Neutrophil (primary cell): ENCODE data around the gene LRRC49.

Source experiments
- H3K27ac ChIP-seq: fragments of 200-600 bp; sonication (generic); 2 replicates; pipeline ENCODE4 v1.5.1; 2016; ENCODE audit warnings: mild to moderate bottlenecking, moderate library complexity
- H3K27me3 ChIP-seq: fragments of 200-600 bp; sonication (generic); 2 replicates; pipeline ENCODE4 v1.6.0; 2016; ENCODE audit warnings: mild to moderate bottlenecking
- H3K36me3 ChIP-seq: fragments of 200-600 bp; sonication (generic); 2 replicates; pipeline ENCODE4 v1.5.1; 2017
- H3K4me1 ChIP-seq, 2 experiments: fragments of 200-600 bp in 1 of 2; sonication (generic) in 1 of 2; 1 replicate in 1 of 2; 2 replicates in 1 of 2; pipeline versions ENCODE4 v1.5.1 to v1.6.1; 2013 to 2016; ENCODE audit warnings: low read depth in 1 of 2, low read length in 1 of 2, mild to moderate bottlenecking in 1 of 2, moderate library complexity in 1 of 2; ENCODE audit not compliant: control insufficient read depth in 1 of 2, insufficient read depth in 1 of 2
- H3K4me3 ChIP-seq, 2 experiments: fragments of 200-600 bp in 1 of 2; sonication (generic) in 1 of 2; 1 replicate in 1 of 2; 2 replicates in 1 of 2; pipeline ENCODE4 v1.5.1; 2013 to 2016; ENCODE audit warnings: low read depth in 1 of 2, low read length in 1 of 2, mild to moderate bottlenecking in 1 of 2, moderate library complexity in 1 of 2
- H3K9me3 ChIP-seq: fragments of 200-600 bp; sonication (generic); 2 replicates; pipeline ENCODE4 v1.5.1; 2016
- TF ChIP-seq, protein P1 (sequence below): fragments of 200-600 bp; sonication (generic); IDR thresholded peaks from 2 replicates; pipeline ENCODE4 v1.5.1; 2016; ENCODE audit warnings: antibody characterized with exemption

Gene LRRC49

DNA sequence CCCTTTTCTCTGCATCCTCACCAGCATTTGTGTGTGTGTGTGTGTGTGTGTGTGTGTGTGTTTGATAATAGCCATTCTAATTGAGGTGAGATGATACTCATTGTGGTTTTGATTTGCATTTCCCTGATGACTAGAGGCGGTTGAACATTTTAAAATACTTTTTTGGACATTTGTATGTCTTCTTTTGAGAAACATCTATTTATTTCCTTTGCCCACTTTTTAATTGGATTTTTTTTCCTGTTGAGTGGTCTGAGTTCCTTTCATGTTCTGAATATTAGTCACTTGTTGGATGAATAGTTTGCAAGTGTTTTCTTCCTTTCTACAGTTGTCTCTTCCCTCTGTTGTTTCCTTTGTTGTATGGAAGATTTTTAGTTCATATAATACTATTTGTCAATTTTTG is 168.4 kb downstream of the LRRC49 start:
- TF ChIP-seq, protein P1, sequence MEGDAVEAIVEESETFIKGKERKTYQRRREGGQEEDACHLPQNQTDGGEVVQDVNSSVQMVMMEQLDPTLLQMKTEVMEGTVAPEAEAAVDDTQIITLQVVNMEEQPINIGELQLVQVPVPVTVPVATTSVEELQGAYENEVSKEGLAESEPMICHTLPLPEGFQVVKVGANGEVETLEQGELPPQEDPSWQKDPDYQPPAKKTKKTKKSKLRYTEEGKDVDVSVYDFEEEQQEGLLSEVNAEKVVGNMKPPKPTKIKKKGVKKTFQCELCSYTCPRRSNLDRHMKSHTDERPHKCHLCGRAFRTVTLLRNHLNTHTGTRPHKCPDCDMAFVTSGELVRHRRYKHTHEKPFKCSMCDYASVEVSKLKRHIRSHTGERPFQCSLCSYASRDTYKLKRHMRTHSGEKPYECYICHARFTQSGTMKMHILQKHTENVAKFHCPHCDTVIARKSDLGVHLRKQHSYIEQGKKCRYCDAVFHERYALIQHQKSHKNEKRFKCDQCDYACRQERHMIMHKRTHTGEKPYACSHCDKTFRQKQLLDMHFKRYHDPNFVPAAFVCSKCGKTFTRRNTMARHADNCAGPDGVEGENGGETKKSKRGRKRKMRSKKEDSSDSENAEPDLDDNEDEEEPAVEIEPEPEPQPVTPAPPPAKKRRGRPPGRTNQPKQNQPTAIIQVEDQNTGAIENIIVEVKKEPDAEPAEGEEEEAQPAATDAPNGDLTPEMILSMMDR: no peak
- no peaks in the 10 kb centered on the region for H3K36me3 ChIP-seq
- H3K4me1 ChIP-seq: no peaks in the 10 kb centered on the region
- H3K4me3 ChIP-seq: no peak overlapping the region
- no peak overlapping the region for H3K27ac ChIP-seq
- H3K27me3 ChIP-seq: no peaks in the 10 kb centered on the region
- H3K9me3 ChIP-seq: no peaks in the 10 kb centered on the region

DNA sequence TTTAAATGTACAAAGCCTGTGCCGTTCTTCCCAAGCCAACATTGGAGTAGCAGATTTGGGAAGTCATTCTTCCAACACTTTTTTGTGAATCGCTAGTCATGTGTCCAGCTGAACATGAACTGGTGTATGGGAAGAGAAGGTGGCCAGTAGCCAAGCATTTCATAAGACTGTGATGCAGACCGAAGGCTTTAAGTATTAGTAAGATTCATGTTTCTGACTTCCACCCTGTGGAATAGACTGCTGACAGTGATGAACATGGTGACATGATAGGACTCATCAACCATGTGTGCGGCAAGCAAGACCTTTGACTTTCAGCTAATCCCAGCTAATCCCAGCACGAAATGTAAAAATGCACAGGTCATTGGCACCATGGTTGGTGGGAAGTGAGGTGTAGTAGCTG is 174.4 kb downstream of the LRRC49 start:
- H3K27me3 ChIP-seq: no peaks in the 10 kb centered on the region
- no peaks in the 10 kb centered on the region for H3K36me3 ChIP-seq
- no peak overlapping the region for H3K27ac ChIP-seq
- H3K4me3 ChIP-seq: no peak overlapping the region
- no peaks in the 10 kb centered on the region for H3K9me3 ChIP-seq
- TF ChIP-seq, protein P1: no peak
- H3K4me1 ChIP-seq: no peaks in the 10 kb centered on the region

DNA sequence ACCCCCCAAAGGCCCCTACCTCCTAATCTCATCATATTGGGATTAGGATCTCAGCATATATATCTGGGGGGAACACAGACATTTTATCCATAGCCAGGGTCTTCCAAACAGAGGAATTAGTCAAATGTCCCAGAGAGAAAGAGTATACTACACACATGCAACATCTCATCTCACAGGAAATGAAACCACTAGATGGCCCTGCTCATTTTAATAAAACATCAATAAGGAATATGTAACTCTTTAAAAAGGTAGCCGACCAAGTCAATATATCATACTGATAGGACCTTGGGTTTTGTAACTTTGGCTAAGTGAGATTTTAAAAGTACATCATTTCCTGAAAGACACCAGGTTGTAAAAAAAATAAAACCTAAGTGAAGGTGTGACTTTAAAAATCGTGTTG is 177.1 kb downstream of the LRRC49 start:
- Histone ChIP-seq H3K27me3 (peaks cover 5% of the 10 kb centered on the region), H3K4me3 (no peak overlapping the region), H3K27ac (no peak overlapping the region), H3K4me1 (no peaks in the 10 kb centered on the region), H3K9me3 (no peaks in the 10 kb centered on the region), H3K36me3 (no peaks in the 10 kb centered on the region)
- TF ChIP-seq, protein P1: no peak

DNA sequence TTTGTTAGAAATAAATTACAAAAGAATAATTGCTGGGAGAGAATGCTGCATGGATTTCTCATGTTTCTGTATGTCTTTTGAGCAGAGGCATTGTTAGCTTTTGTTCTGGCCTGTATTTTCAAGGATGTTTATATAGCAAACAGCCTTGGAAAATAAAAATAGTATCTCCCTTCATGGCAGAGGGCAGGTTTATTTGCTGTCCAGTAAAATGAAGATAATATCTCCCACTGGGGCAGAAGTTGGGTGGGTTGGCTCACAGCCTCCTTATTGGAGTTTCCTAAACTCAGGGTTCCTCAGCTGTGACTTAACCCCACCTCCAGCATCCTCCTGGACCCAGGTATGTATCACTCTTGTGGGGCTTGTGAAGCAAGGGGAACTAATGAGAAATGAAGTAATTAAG is 178.9 kb downstream of the LRRC49 start:
- Histone ChIP-seq H3K4me3 (no peak overlapping the region), H3K27me3 (peaks cover 5% of the 10 kb centered on the region), H3K27ac (no peak overlapping the region), H3K9me3 (no peaks in the 10 kb centered on the region), H3K36me3 (no peaks in the 10 kb centered on the region), H3K4me1 (no peaks in the 10 kb centered on the region)
- TF ChIP-seq, protein P1: no peak

DNA sequence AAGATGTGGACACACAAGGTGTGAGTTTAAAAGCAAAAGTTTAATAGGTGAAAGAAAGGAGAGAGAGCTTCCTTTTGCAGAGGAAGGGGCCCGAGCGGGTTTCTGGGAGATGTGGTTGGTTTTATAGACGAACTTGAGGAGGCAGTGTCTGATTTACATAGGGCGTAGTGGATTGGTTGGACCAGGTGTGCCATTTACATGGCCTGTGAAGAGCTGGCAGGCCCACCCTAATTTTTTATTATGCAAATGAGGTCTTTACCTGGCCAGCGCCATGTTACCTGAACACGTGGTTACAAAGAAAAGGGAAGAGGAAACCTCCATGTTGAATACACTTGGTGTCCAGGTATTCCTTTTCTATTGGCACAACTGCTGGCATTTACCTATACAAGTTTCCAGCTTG is 179.8 kb downstream of the LRRC49 start:
- Histone ChIP-seq H3K27ac (no peak overlapping the region), H3K4me1 (no peaks in the 10 kb centered on the region), H3K9me3 (no peaks in the 10 kb centered on the region), H3K4me3 (no peak overlapping the region), H3K36me3 (no peaks in the 10 kb centered on the region), H3K27me3 (peaks cover 5% of the 10 kb centered on the region)
- TF ChIP-seq, protein P1: no peak
